Measurements from ENCODE around the gene PET117.
"Not testable (repeated sequence)": the region's sequence is repeated elsewhere in the genome, so short reads cannot be mapped to it uniquely, and the experiment has no call there.

PET117 gene

DNA sequence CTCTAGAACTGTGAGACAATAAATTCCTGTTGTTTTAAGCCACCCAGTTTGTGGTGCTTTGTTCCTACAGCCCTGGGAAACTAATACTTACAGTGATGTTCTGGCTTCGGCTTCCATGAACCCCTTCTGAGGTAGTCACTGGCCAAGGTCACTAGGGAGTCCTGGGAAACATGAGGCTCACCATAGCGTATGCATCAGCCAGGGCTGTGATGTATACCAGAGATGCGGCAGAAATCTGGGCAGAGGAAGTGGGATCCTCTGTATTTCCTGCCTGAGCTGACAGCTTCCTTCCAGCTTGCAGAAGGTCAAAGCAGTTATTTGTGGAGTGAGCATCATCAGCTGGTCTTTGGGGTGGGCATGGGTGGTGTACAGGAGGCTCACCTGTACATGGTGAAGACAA is 27.9 kb downstream of the PET117 start:
- DNase-seq = no peak

DNA sequence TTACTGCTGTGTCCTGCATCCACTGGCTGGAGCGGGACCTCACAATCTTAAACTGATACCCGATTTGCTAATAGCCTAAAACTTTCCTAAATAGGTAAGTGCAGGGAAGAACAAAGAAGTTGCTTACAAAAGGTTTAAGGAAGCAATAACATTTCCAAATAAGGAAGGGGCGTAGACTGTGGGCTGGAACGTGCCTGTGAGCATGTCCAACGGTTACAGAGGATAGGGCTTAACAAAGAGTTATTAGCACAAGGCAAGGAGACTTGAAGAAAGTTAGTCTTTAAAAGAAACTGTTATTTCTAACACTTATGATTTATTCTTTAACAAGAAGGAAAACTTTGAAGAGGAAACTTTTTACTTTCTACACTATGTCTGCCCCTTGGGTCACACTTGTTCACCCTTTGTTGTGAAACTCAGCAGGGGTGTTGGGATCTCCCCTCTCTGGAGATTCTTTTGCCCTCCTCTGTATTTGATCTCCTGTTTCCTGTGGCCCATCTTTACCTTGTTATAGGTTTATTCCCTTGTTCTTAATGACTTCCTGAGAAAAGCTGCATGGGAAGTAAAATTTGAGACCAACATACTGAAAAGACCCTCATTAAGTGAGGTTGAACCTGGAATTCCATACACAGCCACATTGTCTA is 28.7 kb downstream of the PET117 start:
- DNase-seq = no peak

DNA sequence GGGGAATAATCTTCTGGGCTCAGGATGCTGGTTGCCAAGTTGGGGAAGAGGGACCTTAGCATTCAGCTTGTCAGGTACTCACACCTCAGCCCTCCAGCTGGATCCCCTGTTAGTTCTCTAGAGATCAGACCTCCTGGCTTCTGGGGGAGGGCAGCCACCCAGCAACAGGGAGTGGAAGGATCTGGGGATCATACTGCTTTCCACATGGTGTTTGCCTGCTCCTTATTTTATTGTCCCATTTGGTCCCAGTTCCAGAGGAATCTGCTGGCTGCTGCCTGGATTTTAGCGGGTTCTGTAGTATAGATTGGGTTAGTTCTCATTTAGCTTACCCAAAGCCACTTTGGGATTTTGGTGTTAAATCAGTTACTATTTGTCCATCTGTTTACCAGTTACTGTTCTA is 29.3 kb downstream of the PET117 start:
- no peak for DNase-seq

DNA sequence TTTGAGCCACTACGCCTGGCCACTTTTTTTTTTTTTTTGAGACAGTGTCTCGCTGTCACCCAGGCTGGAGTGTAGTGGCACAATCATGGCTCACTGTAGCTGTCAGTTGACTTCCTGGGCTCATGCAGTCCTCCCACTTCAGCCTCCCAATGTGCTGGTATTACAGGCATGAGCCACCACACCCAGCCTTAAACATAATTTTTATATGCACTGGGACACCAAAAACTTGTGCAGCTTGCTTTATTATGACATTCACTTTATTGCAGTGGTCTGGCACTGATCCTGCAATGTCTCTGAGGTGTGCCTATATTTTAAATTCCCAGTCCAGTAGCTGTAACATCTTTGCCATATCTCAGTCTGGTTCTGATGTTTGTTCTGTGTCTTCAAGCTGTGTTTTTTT is 34.7 kb downstream of the PET117 start:
- DNase-seq = no peak

DNA sequence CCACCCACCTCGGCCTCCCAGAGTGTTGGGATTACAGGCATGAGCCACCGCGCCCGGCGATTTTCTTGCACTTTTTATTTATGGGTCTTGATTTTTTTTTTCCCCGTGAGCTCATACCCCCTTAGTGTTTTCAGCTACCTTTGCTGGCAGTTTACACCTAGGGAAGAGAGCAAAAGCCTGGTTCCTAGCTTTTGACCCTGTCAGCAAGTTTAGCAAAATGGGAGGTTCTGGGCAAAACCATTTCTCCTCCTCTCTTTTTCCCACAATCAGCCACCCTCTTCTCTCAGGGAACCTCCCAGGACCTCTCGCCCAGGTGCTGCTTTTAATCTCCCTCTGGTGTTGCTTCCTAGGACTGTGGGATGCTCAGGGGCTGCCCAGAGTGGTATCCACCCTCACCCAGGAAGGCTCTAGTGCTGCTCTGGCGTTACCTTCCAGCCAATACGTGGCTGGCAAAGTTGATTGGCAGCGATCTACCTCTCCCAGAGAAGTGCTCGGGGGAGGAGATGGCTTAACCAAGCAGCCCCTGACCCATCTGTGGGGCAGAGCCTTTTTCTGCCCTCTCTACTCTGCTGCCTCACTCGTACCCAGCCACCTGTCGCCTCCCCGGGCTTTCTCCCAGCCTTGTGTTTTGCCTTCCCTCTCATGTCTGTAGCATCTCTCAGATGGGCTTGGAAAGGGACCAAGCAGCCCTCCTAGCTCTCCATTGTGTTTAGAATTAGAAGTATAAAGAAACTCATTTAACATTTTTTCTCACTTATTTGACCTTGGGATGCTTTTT is 37.4 kb downstream of the PET117 start:
- DNase-seq = no peak

DNA sequence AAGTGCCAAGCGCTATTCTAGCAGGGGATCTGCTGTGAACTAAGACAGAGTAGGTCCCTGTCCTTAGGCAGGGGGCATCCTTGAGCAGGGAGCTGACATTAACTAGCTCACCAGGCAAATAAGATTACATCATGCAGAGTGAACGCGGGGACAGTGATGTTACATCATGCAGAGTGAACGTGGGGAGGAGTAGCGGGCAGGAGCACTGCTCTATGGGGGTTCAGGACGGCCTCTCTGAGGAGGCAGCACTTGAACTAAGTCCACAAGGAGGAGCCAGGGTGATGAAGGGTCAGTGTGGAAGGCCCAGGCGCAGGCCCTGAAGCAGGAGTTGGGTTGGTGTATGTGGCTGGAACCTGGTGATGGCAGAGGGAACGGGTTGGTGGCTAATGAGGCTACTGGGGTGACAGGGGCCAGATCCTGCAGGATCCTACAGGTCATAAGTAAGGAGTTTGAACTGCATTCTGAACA is 38.7 kb downstream of the PET117 start:
- no peak for DNase-seq

DNA sequence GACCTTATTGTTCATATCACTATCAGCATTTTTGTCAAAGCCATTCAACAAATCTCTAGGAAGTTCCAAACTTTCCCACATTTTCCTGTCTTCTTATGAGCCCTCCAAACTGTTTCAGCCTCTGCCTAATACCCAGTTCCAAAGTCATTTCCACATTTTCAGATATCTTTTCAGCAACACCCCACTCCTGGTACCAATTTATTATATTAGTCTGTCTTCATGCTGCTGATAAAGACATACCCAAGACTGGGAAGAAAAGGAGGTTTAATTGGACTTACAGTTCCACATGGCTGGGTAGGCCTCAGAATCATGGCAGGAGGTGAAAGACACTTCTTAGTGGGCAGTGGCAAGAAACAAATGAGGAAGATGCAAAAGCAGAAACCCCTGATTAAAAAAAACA is 42.7 kb downstream of the PET117 start:
- not testable (repeated sequence) for DNase-seq

DNA sequence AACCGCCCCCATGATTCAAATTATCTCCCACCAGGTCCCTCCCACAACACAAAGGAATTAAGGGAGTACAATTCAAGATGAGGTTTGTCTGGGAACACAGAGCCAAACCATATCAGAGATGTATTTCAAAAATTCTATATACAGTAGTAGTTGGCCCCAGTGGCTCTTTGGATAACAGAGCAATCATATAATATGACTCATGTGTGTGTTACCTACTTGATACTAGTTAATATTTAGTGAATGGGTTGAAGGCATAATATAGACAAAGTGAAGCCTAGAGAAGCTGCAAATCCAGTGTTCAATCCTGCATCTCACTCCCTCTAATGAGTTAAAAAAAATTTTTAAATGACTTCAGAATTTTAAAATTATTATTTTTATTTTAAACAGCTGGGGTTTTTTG is 43.2 kb downstream of the PET117 start:
- no peak for DNase-seq

DNA sequence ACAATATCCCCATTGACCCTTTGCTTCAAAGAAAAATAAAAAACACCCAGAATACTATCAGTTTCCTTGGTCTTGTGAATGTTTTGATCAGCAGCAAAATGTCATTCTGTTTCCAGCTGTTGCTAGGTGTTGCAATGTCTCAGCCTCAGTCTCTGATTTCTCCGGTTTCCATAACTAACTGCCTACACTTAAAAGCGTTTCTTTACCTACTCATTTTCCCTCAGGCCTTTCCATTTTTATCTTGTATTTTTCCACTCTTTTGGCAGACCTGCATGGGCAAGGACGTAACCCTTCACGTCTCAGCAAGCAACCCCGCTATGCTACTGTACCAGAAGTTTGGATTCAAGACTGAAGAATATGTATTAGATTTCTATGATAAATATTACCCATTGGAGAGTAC is 49.4 kb downstream of the PET117 start:
- DNase-seq = no peak

DNA sequence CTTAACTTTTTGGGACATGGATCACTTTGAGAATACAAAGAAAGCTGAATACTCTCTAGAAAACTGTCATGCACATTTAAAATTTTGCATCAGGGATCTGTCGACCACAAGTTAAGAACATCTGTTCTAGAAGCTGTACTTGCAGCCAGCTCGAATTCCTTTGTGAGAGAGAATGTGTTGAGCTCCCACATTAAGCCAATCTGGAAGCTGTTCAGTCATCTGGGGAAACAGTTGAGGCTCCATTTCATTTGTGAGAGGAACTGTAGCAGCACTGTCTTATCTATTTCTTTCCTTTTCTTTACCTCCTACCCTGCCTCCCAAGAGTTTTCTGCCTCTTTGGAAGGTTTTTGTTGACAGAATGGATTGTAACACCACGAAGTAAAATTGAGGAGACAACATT is 50.8 kb downstream of the PET117 start:
- no peak for DNase-seq

DNA sequence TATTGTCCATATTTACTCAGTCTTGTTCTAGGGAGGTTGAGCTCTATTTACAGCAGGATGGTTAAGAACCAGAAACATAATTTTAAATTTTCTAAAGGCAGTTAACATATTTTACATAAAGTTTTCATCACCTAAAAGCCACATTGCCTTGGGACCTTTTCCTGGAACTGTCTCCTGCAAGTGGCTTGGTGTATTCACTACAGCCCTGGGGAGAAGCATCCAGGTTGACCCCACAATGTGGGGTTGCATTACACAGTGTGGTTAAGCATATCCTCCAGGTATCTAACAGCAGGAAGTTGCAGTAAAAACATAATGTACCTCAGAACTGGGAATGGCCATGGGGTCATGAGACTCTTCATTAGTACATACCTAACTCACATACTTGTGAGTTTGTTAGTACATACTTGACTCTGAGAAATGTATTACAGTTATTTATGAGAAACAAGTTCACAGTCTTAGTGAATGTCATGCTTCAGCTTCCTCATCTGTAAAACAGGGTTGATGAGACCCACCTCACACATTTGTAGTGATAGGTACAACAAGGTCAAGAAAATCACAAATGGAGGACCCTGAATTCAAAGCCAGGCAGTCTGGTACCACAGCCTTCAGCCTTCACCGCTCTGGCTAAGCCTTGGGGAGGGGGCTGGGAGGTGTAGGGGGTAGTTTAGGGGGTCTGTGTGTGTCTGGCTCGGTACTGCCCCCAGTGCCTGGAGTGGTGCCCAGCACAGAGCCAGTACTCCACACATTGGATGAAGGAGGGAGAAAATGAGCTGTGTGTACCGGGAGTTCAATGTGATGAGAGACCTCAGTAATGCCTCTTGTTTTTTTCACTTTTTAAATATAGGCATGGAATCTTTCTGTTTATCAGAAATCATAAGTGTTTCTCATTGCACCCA is 52.9 kb downstream of the PET117 start:
- DNase-seq = no peak

DNA sequence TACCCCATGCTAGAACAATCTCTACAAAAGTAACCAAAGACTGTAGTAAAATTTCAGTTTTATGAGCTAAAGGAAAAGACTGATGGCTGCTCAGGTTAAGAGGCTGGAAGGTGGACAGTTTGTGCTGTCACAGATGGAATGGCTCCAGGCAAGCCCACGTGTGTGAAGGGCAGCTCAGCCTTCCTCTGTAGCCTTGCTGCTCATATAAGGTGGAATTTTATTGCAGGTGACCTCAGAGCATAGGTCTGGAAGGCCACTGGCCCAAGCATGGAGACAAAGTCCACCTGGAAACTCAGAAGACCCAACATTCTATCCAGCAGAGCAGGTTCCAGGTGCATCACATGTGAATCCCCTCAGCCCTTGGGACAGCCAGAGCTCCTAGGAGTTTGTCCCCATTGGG is 53.6 kb downstream of the PET117 start:
- no peak for DNase-seq
